Stimulated activated CD4-positive, alpha-beta T cell treated with anti-CD3 and anti-CD28 coated beads, Interleukin-15, amount 100 ng/mL, for 1 hour (primary cell): ENCODE data around the gene RAB25.
A peak's percentile ranks its signal among the peaks of the same experiment; 100 is the strongest.

Source experiments
- DNase-seq, 2 donors: peaks; one replicate each; pipeline ENCODE4 v3.0.0-alpha.2; 2020; ENCODE audit warnings: low read depth in 1 of 2, low spot score in 1 of 2

RAB25 gene

GRCh38 chr1:156100205-156100995, 39.4 kb downstream of the RAB25 start:
- DNase-seq = no peak

- no peak for DNase-seq
Observed at GRCh38 chr1:156101880-156102279, 40.9 kb downstream of the RAB25 start.

GRCh38 chr1:156102633-156103511, 41.9 kb downstream of the RAB25 start:
- no peak for DNase-seq

GRCh38 chr1:156103521-156103947, 42.6 kb downstream of the RAB25 start:
- no peak for DNase-seq

- no peak for DNase-seq
Observed at GRCh38 chr1:156104065-156104810, 43.3 kb downstream of the RAB25 start.

GRCh38 chr1:156104861-156105832, 44.2 kb downstream of the RAB25 start:
- no peak for DNase-seq

- DNase-seq = no peak
Observed at GRCh38 chr1:156106624-156107488, 45.9 kb downstream of the RAB25 start.

GRCh38 chr1:156108057-156108456, 47.1 kb downstream of the RAB25 start:
- no peak for DNase-seq

- no peak for DNase-seq
Observed at GRCh38 chr1:156108664-156109241, 47.8 kb downstream of the RAB25 start.

- no peak for DNase-seq
Observed at GRCh38 chr1:156110252-156110651, 49.3 kb downstream of the RAB25 start.

GRCh38 chr1:156111355-156111962, 50.5 kb downstream of the RAB25 start:
- DNase-seq = no peak

- no peak for DNase-seq
Observed at GRCh38 chr1:156112276-156113137, 51.5 kb downstream of the RAB25 start.

GRCh38 chr1:156113282-156113950, 52.5 kb downstream of the RAB25 start:
- DNase-seq = no peak

GRCh38 chr1:156114101-156114918, 53.4 kb downstream of the RAB25 start, which contains the start of gene LMNA:
Gene LMNA, plus strand, starts transcription at chr1:156114711. Its CDS starts 208 bp downstream, at chr1:156114919.
- DNase-seq = peak; percentile 55 to 59

- DNase-seq = no peak
Observed at GRCh38 chr1:156114919-156115513, 54.1 kb downstream of the RAB25 start.
